Activated B cell treated with CpG ODN at 0.5 μM for 24 hours (primary cell): ENCODE results near the gene ARHGAP10. TPM values are rescaled to one million over a fixed set of nuclear protein-coding genes. Genes with fewer than 3 reads are reported as not detected.

Source experiments
- ATAC-seq: fragments of 200-7000 bp; cut with Tn5 transposase; one replicate; pipeline ENCODE4 v1.10.0; 2021; ENCODE audit warnings: low read depth, mild to moderate bottlenecking, moderate library complexity
- CTCF ChIA-PET: fragments of 350-600 bp; sonication (Branson Sonifier 250); formaldehyde crosslinking; loops from one replicate; lab custom pipeline; 2021; ENCODE audit warnings: antibody characterized with exemption; lab: Charles Lee
- POLR2A ChIA-PET: fragments of 350-600 bp; sonication (Branson Sonifier 250); formaldehyde crosslinking; loops from one replicate; lab custom pipeline; 2021; ENCODE audit warnings: antibody characterized with exemption; lab: Charles Lee
- DNase-seq: peaks from one replicate; pipeline ENCODE4 v3.0.0; 2022
- H3K27ac Mint-ChIP-seq: one replicate; pipeline ENCODE4 v1.8.0; 2020; ENCODE audit warnings: mixed read lengths
- H3K27me3 Mint-ChIP-seq: one replicate; pipeline ENCODE4 v1.8.0; 2021; ENCODE audit warnings: mixed read lengths
- H3K36me3 Mint-ChIP-seq: one replicate; pipeline ENCODE4 v1.8.0; 2021; ENCODE audit warnings: low read depth, mixed read lengths
- H3K4me1 Mint-ChIP-seq: one replicate; pipeline ENCODE4 v1.8.0; 2021; ENCODE audit warnings: mixed read lengths
- H3K4me3 Mint-ChIP-seq: one replicate; pipeline ENCODE4 v1.8.0; 2020; ENCODE audit warnings: mild to moderate bottlenecking, mixed read lengths
- H3K9me3 Mint-ChIP-seq: one replicate; pipeline ENCODE4 v1.8.0; 2020; ENCODE audit warnings: mixed read lengths
- CTCF ChIP-seq: fragments of 200-600 bp; IDR thresholded peaks from one replicate; pipeline ENCODE4 v1.8.0; 2022; ENCODE audit warnings: antibody characterized with exemption, mild to moderate bottlenecking
- intact Hi-C: fragments of 100-400 bp; cut with micrococcal nuclease; formaldehyde crosslinking; loops from one replicate; pipeline ENCODE4 v1.15.1; 2024
- total RNA-seq: library from RNA; stranded (reverse); gene quantifications from 2 replicates; pipeline ENCODE4 v1.2.3, GENCODE V29; 2022

The ARHGAP10 gene
- total RNA-seq, 1 donor from 2014 or later: 0.60 TPM

- CTCF ChIA-PET: no interaction called here
These were observed 320.6 kb downstream of the ARHGAP10 start for GRCh38 chr4:148052448-148052847.

GRCh38 chr4:148053298-148054003 lies 321.6 kb downstream of the ARHGAP10 start:
- no peak for TF ChIP-seq CTCF
- intact Hi-C loops: no loop called here
- Mint-ChIP-seq H3K9me3 (no peaks in the 10 kb centered on the region), H3K36me3 (no peaks in the 10 kb centered on the region), H3K4me1 (peaks cover 32% of the 10 kb centered on the region), H3K27me3 (peaks cover 5% of the 10 kb centered on the region), H3K27ac (no peak overlapping the region), H3K4me3 (no peak overlapping the region)
- ChIA-PET CTCF (interaction anchor here (1.1 kb wide), 1 partner anchor 8 kb away, joined by 3 read pairs; no protein-coding TSS in a partner anchor), POLR2A (no interaction called here)
- DNase-seq (no peak), ATAC-seq (no peak)

More at GRCh38 chr4:148052448-148052847, 320.6 kb downstream of the ARHGAP10 start:
- ATAC-seq (no peak), DNase-seq (no peak)
- H3K9me3 Mint-ChIP-seq: no peaks in the 10 kb centered on the region
- H3K4me1 Mint-ChIP-seq: peaks cover 22% of the 10 kb centered on the region
- peaks cover 5% of the 10 kb centered on the region for H3K27me3 Mint-ChIP-seq
- TF ChIP-seq CTCF: no peak
- H3K36me3 Mint-ChIP-seq: no peaks in the 10 kb centered on the region
- intact Hi-C loops: no loop called here
- no peak overlapping the region for H3K4me3 Mint-ChIP-seq
- no peak overlapping the region for H3K27ac Mint-ChIP-seq
- POLR2A ChIA-PET: no interaction called here

- Mint-ChIP-seq H3K27me3 (peaks cover 5% of the 10 kb centered on the region), H3K4me3 (no peak overlapping the region), H3K9me3 (no peaks in the 10 kb centered on the region), H3K36me3 (no peaks in the 10 kb centered on the region), H3K4me1 (peaks cover 37% of the 10 kb centered on the region), H3K27ac (no peak overlapping the region)
- ATAC-seq: no peak
- intact Hi-C loops: no loop called here
- TF ChIP-seq CTCF: no peak
- CTCF ChIA-PET: interaction anchor here (1.1 kb wide), 1 partner anchor 9 kb away, joined by 3 read pairs; no protein-coding TSS in a partner anchor
- no peak for DNase-seq
- POLR2A ChIA-PET: interaction anchor here (0.6 kb wide), 1 partner anchor 1982 kb away, joined by 3 read pairs; no protein-coding TSS in a partner anchor
These were observed 322.4 kb downstream of the ARHGAP10 start for GRCh38 chr4:148054275-148054674.

GRCh38 chr4:148055844-148056243 lies 324.0 kb downstream of the ARHGAP10 start:
- POLR2A ChIA-PET: interaction anchor here (0.7 kb wide), 1 partner anchor 87 kb away, joined by 5 read pairs; no protein-coding TSS in a partner anchor
- CTCF ChIA-PET: interaction anchor here (1.1 kb wide), 1 partner anchor 1207 kb away, joined by 5 read pairs; no protein-coding TSS in a partner anchor
- no peak for DNase-seq
- H3K9me3 Mint-ChIP-seq: no peaks in the 10 kb centered on the region
- H3K4me3 Mint-ChIP-seq: no peak overlapping the region
- no peaks in the 10 kb centered on the region for H3K36me3 Mint-ChIP-seq
- no peak for TF ChIP-seq CTCF
- peaks cover 47% of the 10 kb centered on the region for H3K4me1 Mint-ChIP-seq
- no peak overlapping the region for H3K27ac Mint-ChIP-seq
- intact Hi-C loops: loop anchor here (2.0 kb wide), 2 partner anchors 715 to 975 kb away; no protein-coding TSS in a partner anchor
- no peak for ATAC-seq
- H3K27me3 Mint-ChIP-seq: peaks cover 5% of the 10 kb centered on the region

GRCh38 chr4:148056879-148057278 lies 325.0 kb downstream of the ARHGAP10 start:
- intact Hi-C loops: loop anchor here (1.0 to 2.0 kb wide), 4 partner anchors 385 to 1207 kb away; partner anchors contain the start of gene NR3C2
- DNase-seq: peak; percentile 45
- H3K27me3 Mint-ChIP-seq: peaks cover 4% of the 10 kb centered on the region
- H3K4me3 Mint-ChIP-seq: peak overlapping the region; percentile 2
- peaks cover 50% of the 10 kb centered on the region for H3K4me1 Mint-ChIP-seq
- POLR2A ChIA-PET: interaction anchor here (0.8 to 0.9 kb wide), 2 partner anchors 386 to 387 kb away, joined by 3 to 5 read pairs; partner anchors contain the start of gene NR3C2
- H3K27ac Mint-ChIP-seq: no peak overlapping the region
- CTCF ChIA-PET: interaction anchor here (0.6 to 1.4 kb wide), 8 partner anchors 11 to 1840 kb away, joined by 3 to 8 read pairs (median 3); no protein-coding TSS in a partner anchor
- no peak for TF ChIP-seq CTCF
- no peaks in the 10 kb centered on the region for H3K9me3 Mint-ChIP-seq
- ATAC-seq: peak; percentile 94
- no peaks in the 10 kb centered on the region for H3K36me3 Mint-ChIP-seq
